Suprapubic skin (tissue), 3 donors: ENCODE data around the gene COL5A3.

Experiments
- CTCF ChIP-seq, 2 donors: fragments of 200-600 bp in 1 of 2; fragments of 450-650 bp in 1 of 2; sonication (generic) in 1 of 2; IDR thresholded peaks; one replicate each; pipeline ENCODE4 v1.5.1; 2016 to 2019; ENCODE audit warnings: antibody characterized with exemption in 2 of 2, mild to moderate bottlenecking in 1 of 2, moderate library complexity in 1 of 2
- EP300 ChIP-seq: sonication (generic); formaldehyde crosslinking; IDR thresholded peaks from one replicate; pipeline ENCODE4 v1.6.1; 2017; ENCODE audit warnings: antibody characterized with exemption
- POLR2A ChIP-seq, 2 donors: fragments of 450-650 bp; IDR thresholded peaks; one replicate each; pipeline ENCODE4 v1.6.1; 2017; ENCODE audit warnings: antibody characterized with exemption in 2 of 2, mild to moderate bottlenecking in 2 of 2, moderate library complexity in 2 of 2

- no peak for TF ChIP-seq POLR2A (IDR thresholded peaks at IDR 0.05)
- TF ChIP-seq CTCF (IDR thresholded peaks at IDR 0.05): no peak
- TF ChIP-seq EP300: no peak
Observed at GRCh38 chr19:10049626-10050025, 39.3 kb upstream of the COL5A3 start.
